ENCODE data around the gene MAP2K2.

Gene MAP2K2

DNA sequence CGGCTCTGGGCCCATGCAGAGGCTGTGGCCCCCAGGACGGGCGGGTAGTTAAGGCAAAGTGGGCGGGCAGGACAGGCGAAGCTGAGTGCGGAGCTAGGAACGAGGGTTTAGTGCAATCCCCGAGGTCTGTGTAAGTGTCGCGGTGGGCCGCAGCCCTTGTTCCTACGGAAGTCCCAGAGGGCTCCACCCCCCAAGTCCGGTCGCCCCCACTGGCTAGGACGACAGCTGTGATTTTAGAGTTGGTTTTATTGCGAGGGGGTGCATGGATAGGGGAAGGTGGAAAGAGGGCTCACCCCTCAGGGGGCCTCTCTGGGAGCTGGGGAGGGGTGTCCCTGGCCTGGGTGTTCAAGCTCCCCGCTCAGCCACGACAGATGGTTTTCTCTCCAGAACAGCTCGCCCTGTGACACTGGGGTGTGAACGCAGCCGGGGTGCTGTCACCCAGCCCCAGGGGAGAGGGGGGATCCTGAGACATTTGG is 78.9 kb downstream of the MAP2K2 start:
- Histone ChIP-seq H3K27ac (ENCODE audit: insufficient read depth, low read length, poor library complexity, severe bottlenecking) (no peak overlapping the region), H3K27me3 (replicated peaks; ENCODE audit: control insufficient read depth, insufficient read depth, low read length, poor library complexity, severe bottlenecking) (no peaks in the 10 kb centered on the region), H3K9me3 (ENCODE audit: control insufficient read depth, low read length) (no peaks in the 10 kb centered on the region), H3K36me3 (ENCODE audit: control insufficient read depth, insufficient read depth, low read length) (peaks cover 31% of the 10 kb centered on the region), H3K4me3 (ENCODE audit: insufficient read depth, low read depth, low read length, poor library complexity, severe bottlenecking) (no peak overlapping the region), H3K4me1 (ENCODE audit: control insufficient read depth, insufficient read depth, low read length, poor library complexity, severe bottlenecking) (no peaks in the 10 kb centered on the region)
- no peak for DNase-seq

DNA sequence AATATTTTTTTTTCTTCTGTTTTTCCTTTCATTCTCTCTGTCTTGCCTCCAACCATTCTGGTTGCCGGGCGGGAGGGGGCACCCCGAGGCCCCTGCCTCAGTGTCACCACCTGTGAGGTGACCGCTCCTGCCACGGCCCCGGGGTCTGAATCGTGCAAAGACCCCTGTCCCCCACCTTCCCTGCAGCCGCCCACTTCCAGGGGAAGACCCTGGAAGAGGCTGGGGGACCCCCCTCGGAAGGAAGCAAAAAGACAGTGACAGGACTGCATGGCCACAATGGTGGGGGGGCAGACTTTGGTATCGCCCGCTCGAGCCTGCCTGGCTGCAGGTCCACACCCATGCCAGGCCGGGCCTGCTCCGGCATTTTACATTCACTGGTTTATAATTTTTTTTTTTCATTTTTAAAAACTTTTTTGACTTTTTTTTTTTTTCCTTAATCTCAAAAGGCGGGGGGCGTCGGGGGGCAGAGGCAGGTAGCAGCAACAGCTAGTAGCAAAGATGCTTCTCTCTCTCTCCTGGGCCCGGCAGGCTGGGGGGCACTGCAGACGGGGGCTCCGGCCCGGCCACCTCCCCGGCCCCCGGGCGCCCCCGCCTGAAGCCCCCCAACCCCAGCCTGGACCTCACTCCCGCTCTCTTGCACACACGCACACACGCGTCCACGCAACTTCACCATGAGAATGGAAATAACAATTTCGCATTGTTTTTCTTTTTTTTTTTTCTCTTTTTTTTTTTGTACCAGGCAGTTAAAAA is 79.8 kb downstream of the MAP2K2 start:
- H3K4me3 ChIP-seq (ENCODE audit: insufficient read depth, low read depth, low read length, poor library complexity, severe bottlenecking): no peak overlapping the region
- H3K27me3 ChIP-seq (replicated peaks; ENCODE audit: control insufficient read depth, insufficient read depth, low read length, poor library complexity, severe bottlenecking): no peaks in the 10 kb centered on the region
- no peak overlapping the region for H3K27ac ChIP-seq (ENCODE audit: insufficient read depth, low read length, poor library complexity, severe bottlenecking)
- H3K36me3 ChIP-seq (ENCODE audit: control insufficient read depth, insufficient read depth, low read length): peaks cover 31% of the 10 kb centered on the region
- H3K4me1 ChIP-seq (ENCODE audit: control insufficient read depth, insufficient read depth, low read length, poor library complexity, severe bottlenecking): no peaks in the 10 kb centered on the region
- DNase-seq: no peak
- no peaks in the 10 kb centered on the region for H3K9me3 ChIP-seq (ENCODE audit: control insufficient read depth, low read length)

DNA sequence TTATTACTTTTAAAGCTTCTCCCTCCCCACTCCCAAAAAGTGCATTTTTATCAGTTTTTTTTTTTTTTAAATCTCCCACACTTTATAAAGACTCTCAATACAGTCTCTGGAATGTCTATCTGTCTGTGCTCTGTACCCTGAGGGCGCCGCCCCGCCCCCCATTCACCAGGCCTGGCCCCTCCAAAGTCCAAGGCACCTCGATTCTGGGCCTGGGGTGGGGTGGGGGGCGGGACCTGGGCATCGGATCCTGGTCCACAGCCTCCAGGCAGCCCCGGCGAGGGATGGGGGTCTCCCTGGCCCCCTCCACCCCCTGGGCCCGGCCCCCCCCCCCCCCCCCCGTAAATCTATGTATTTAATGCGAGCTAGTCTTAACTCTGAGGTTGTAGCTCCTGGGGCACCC is 80.5 kb downstream of the MAP2K2 start:
- H3K36me3 ChIP-seq (ENCODE audit: control insufficient read depth, insufficient read depth, low read length): peaks cover 26% of the 10 kb centered on the region

DNA sequence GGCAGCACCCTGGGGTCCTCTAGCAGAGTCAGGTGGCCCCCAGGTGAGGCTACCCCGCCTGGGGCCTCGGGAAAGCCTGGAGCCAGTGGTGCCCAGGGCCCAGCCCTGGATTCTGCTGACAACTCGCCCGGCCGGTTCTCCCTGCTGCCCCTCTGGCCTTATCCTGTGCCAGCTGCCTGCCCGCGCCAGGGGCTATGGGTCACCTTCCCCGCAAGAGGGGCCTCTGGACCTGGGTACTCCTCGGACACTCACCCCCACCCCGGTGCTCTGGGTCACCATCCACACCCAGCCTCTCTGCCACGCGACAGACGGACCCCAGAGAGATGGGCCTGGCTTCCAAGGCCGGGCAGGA is 81.2 kb downstream of the MAP2K2 start:
- Histone ChIP-seq H3K27me3 (replicated peaks; ENCODE audit: control insufficient read depth, insufficient read depth, low read length, poor library complexity, severe bottlenecking) (no peaks in the 10 kb centered on the region), H3K9me3 (ENCODE audit: control insufficient read depth, low read length) (no peaks in the 10 kb centered on the region), H3K27ac (ENCODE audit: insufficient read depth, low read length, poor library complexity, severe bottlenecking) (no peak overlapping the region), H3K4me1 (ENCODE audit: control insufficient read depth, insufficient read depth, low read length, poor library complexity, severe bottlenecking) (no peaks in the 10 kb centered on the region), H3K36me3 (ENCODE audit: control insufficient read depth, insufficient read depth, low read length) (peaks cover 21% of the 10 kb centered on the region), H3K4me3 (ENCODE audit: insufficient read depth, low read depth, low read length, poor library complexity, severe bottlenecking) (no peak overlapping the region)
- no peak for DNase-seq

More for the DNA sequence above, 80.5 kb downstream of the MAP2K2 start:
- Histone ChIP-seq H3K4me3 (ENCODE audit: insufficient read depth, low read depth, low read length, poor library complexity, severe bottlenecking) (no peak overlapping the region), H3K9me3 (ENCODE audit: control insufficient read depth, low read length) (no peaks in the 10 kb centered on the region), H3K27me3 (replicated peaks; ENCODE audit: control insufficient read depth, insufficient read depth, low read length, poor library complexity, severe bottlenecking) (no peaks in the 10 kb centered on the region), H3K4me1 (ENCODE audit: control insufficient read depth, insufficient read depth, low read length, poor library complexity, severe bottlenecking) (no peaks in the 10 kb centered on the region), H3K27ac (ENCODE audit: insufficient read depth, low read length, poor library complexity, severe bottlenecking) (no peak overlapping the region)
- no peak for DNase-seq

DNA sequence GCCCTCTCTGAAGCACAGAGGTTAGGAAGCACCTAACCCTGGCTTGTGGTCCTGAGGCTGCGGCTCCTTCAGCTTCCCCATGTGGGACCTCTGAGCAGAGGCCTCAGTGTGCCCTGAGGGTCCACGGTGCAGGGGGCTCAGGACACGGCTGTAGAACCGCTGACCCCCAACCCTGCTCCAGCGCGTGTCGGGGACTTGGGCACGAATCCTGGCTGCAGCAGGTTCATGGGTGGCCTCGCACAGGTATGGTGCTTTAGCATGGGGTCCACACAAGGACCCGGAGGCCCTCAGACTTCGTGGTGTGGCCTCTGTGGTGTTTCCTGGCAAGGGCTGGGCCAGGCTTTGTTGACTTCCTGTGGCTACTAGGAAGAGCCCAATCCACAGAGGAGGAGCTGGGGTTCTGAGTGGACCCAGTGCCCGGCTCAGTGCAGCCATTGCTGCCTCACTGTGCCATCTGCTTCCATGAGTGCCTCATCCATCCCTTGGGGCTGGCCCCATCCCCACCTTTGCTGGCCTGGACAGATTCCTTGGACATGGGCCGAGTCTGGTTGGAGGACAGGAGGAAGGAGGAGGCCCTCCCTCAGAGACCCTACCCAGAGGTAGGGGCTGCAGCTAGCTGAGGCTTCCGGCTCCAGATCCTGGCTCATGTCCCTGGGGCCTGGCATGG is 81.7 kb downstream of the MAP2K2 start:
- no peak for DNase-seq
- Histone ChIP-seq H3K4me1 (ENCODE audit: control insufficient read depth, insufficient read depth, low read length, poor library complexity, severe bottlenecking) (no peaks in the 10 kb centered on the region), H3K36me3 (ENCODE audit: control insufficient read depth, insufficient read depth, low read length) (peaks cover 25% of the 10 kb centered on the region), H3K27me3 (replicated peaks; ENCODE audit: control insufficient read depth, insufficient read depth, low read length, poor library complexity, severe bottlenecking) (no peaks in the 10 kb centered on the region), H3K4me3 (ENCODE audit: insufficient read depth, low read depth, low read length, poor library complexity, severe bottlenecking) (no peak overlapping the region), H3K9me3 (ENCODE audit: control insufficient read depth, low read length) (no peaks in the 10 kb centered on the region), H3K27ac (ENCODE audit: insufficient read depth, low read length, poor library complexity, severe bottlenecking) (no peak overlapping the region)

Measured in effector memory CD4-positive, alpha-beta T cell (primary cell).